Osteocyte (in vitro differentiated cells): ENCODE measurements around the gene COL19A1. TPM values are rescaled to one million over a fixed set of nuclear protein-coding genes. Genes with fewer than 3 reads are reported as not detected.

Source experiments
- DNase-seq: peaks from one replicate; pipeline ENCODE4 v3.0.0; 2021; ENCODE audit warnings: mixed read lengths; ENCODE audit not compliant: unreplicated experiment; ENCODE audit errors: extremely low spot score
- H3K27ac Mint-ChIP-seq: one replicate; pipeline ENCODE4 v1.8.0; 2021; ENCODE audit warnings: mild to moderate bottlenecking, mixed read lengths; ENCODE audit not compliant: unreplicated experiment
- H3K27me3 Mint-ChIP-seq: one replicate; pipeline ENCODE4 v1.8.0; 2021; ENCODE audit warnings: mixed read lengths; ENCODE audit not compliant: unreplicated experiment
- H3K36me3 Mint-ChIP-seq: one replicate; pipeline ENCODE4 v1.8.0; 2021; ENCODE audit warnings: mixed read lengths; ENCODE audit not compliant: unreplicated experiment
- H3K4me1 Mint-ChIP-seq: one replicate; pipeline ENCODE4 v1.8.0; 2021; ENCODE audit warnings: mixed read lengths; ENCODE audit not compliant: unreplicated experiment
- H3K4me3 Mint-ChIP-seq: one replicate; pipeline ENCODE4 v1.8.0; 2021; ENCODE audit warnings: mild to moderate bottlenecking, moderate library complexity, mixed read lengths; ENCODE audit not compliant: unreplicated experiment
- H3K9me3 Mint-ChIP-seq: one replicate; pipeline ENCODE4 v1.8.0; 2021; ENCODE audit warnings: mixed read lengths; ENCODE audit not compliant: unreplicated experiment
- CTCF ChIP-seq: fragments of 200-600 bp; sonication (generic); IDR thresholded peaks from 2 replicates; pipeline ENCODE4 v1.5.0; 2021; ENCODE audit warnings: antibody characterized with exemption, mild to moderate bottlenecking, moderate library complexity
- total RNA-seq: library from RNA; stranded (reverse); gene quantifications from 2 replicates; pipeline ENCODE4 v1.2.1, GENCODE V29; 2021

Gene COL19A1
- total RNA-seq, 1 donor from 2014 or later, result not detected

GRCh38 chr6:69847492-69847788 is 18.9 kb upstream of the COL19A1 start:
- no peak overlapping the region for H3K4me3 Mint-ChIP-seq
- no peak for TF ChIP-seq CTCF
- DNase-seq, result no peak
- no peak overlapping the region for H3K27ac Mint-ChIP-seq
- peaks cover 30% of the 10 kb centered on the region for H3K27me3 Mint-ChIP-seq
- no peaks in the 10 kb centered on the region for H3K36me3 Mint-ChIP-seq
- H3K9me3 Mint-ChIP-seq, result peaks cover 2% of the 10 kb centered on the region
- no peaks in the 10 kb centered on the region for H3K4me1 Mint-ChIP-seq

DNA sequence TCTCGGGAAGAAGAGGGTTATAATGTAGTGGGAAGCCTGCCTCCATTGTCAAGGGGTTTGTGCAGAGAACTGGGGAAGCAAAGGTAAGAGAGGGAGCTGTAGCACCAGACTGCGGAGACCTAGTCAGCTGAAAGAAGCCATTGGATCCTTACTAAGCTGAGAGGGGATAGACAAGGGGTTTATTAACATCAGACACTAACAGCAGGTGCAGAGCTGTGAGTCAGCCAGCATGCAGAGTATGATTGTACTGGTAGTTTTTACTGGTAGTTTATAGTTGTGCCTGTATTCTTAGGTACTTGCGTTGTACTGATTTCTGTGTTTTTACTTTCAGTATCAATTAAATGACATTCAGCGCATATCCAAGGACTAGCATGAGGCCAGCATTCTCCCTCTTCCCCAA is 17.8 kb upstream of the COL19A1 start:
- H3K4me3 Mint-ChIP-seq, result no peak overlapping the region
- no peak for TF ChIP-seq CTCF
- peaks cover 10% of the 10 kb centered on the region for H3K9me3 Mint-ChIP-seq
- DNase-seq, result no peak
- peaks cover 2% of the 10 kb centered on the region for H3K36me3 Mint-ChIP-seq
- no peaks in the 10 kb centered on the region for H3K4me1 Mint-ChIP-seq
- peaks cover 32% of the 10 kb centered on the region for H3K27me3 Mint-ChIP-seq
- H3K27ac Mint-ChIP-seq, result no peak overlapping the region

DNA sequence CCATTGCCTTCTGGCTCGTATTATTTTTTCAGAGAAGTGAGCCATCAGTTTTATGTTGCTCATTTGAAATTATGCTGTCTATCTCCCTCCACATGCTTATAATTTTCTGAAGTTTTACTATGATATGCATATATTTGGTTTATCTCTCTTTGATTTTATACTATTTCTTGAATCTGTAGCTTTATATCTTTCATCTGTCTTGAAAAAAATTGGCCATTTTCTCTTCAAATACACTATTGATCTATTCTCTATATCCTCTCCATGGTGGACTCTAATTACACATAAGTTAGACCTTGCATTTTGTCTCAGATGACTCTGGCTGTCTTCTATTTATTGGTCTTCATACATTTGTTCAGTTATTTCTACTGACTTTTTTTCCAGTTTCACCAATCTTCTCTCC is 13.7 kb upstream of the COL19A1 start:
- no peak overlapping the region for H3K27ac Mint-ChIP-seq
- no peaks in the 10 kb centered on the region for H3K4me1 Mint-ChIP-seq
- peaks cover 24% of the 10 kb centered on the region for H3K27me3 Mint-ChIP-seq
- TF ChIP-seq CTCF, result no peak
- peaks cover 10% of the 10 kb centered on the region for H3K9me3 Mint-ChIP-seq
- H3K36me3 Mint-ChIP-seq, result peaks cover 2% of the 10 kb centered on the region
- no peak for DNase-seq
- H3K4me3 Mint-ChIP-seq, result no peak overlapping the region

GRCh38 chr6:69861986-69862385 is 4.4 kb upstream of the COL19A1 start:
- no peak overlapping the region for H3K27ac Mint-ChIP-seq
- no peak overlapping the region for H3K4me3 Mint-ChIP-seq
- DNase-seq, result no peak
- H3K9me3 Mint-ChIP-seq, result no peaks in the 10 kb centered on the region
- TF ChIP-seq CTCF, result no peak
- peaks cover 19% of the 10 kb centered on the region for H3K27me3 Mint-ChIP-seq
- H3K36me3 Mint-ChIP-seq, result no peaks in the 10 kb centered on the region
- H3K4me1 Mint-ChIP-seq, result peaks cover 16% of the 10 kb centered on the region

GRCh38 chr6:69863766-69864165 is 2.6 kb upstream of the COL19A1 start:
- Mint-ChIP-seq H3K4me1 (peaks cover 23% of the 10 kb centered on the region), H3K4me3 (no peak overlapping the region), H3K9me3 (no peaks in the 10 kb centered on the region), H3K27ac (no peak overlapping the region), H3K36me3 (no peaks in the 10 kb centered on the region), H3K27me3 (peaks cover 27% of the 10 kb centered on the region)
- DNase-seq, result no peak
- no peak for TF ChIP-seq CTCF
